Measurements from ENCODE around the gene CACNA1B.

DNA sequence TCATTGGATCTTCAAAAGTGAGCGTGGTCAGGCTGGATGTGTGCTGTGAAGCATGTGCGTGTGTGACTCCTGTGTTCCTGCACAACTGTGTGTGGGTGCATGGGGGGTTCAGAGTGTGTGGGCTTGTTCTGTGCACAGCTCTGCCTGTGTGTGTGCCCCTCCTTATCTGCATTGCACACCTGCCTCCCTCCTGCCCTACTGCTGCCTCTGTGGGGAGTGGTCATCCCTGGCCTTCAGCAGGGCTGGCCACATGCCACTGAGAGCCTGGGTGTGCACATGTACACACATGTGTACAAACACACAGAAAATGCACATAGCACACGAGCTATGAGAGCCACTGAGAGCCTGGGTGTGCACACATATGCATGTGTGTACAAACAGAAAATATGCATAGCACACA lies 92.1 kb downstream of the CACNA1B start:
- TF ChIP-seq, protein P1, sequence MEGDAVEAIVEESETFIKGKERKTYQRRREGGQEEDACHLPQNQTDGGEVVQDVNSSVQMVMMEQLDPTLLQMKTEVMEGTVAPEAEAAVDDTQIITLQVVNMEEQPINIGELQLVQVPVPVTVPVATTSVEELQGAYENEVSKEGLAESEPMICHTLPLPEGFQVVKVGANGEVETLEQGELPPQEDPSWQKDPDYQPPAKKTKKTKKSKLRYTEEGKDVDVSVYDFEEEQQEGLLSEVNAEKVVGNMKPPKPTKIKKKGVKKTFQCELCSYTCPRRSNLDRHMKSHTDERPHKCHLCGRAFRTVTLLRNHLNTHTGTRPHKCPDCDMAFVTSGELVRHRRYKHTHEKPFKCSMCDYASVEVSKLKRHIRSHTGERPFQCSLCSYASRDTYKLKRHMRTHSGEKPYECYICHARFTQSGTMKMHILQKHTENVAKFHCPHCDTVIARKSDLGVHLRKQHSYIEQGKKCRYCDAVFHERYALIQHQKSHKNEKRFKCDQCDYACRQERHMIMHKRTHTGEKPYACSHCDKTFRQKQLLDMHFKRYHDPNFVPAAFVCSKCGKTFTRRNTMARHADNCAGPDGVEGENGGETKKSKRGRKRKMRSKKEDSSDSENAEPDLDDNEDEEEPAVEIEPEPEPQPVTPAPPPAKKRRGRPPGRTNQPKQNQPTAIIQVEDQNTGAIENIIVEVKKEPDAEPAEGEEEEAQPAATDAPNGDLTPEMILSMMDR (IDR thresholded peaks at IDR 0.05) = no peak
- no peak for TF ChIP-seq EP300 (IDR thresholded peaks at IDR 0.05)
